HepG2 (cell line): ENCODE results near the gene TAMM41. TPM values are rescaled to one million over a fixed set of nuclear protein-coding genes. Genes with fewer than 3 reads are reported as not detected.

Experiments
- AHDC1 ChIP-seq: sonication (generic); formaldehyde crosslinking; IDR thresholded peaks from 2 replicates; pipeline ENCODE4 v1.5.1; 2020; ENCODE audit warnings: mild to moderate bottlenecking, missing genetic modification reagents, borderline replicate concordance
- ELF4 ChIP-seq: sonication (generic); formaldehyde crosslinking; IDR thresholded peaks from 2 replicates; pipeline ENCODE4 v1.5.0; 2020; ENCODE audit warnings: missing genetic modification reagents, mild to moderate bottlenecking, moderate library complexity, borderline replicate concordance
- EZH2 ChIP-seq: conservative IDR thresholded peaks from 2 replicates; pipeline ENCODE4 v1.6.1; 2012; ENCODE audit warnings: mild to moderate bottlenecking, low read depth, low read length, moderate library complexity
- NONO ChIP-seq, 2 experiments: fragments of 450-650 bp in 1 of 2; sonication (generic) in 1 of 2; formaldehyde crosslinking in 1 of 2; IDR thresholded peaks in 1 of 2; conservative IDR thresholded peaks in 1 of 2; 2 replicates each; pipeline versions ENCODE4 v1.6.1 to v1.8.0; 2017 to 2022; ENCODE audit warnings: mild to moderate bottlenecking in 1 of 2, missing genetic modification reagents in 1 of 2, moderate library complexity in 1 of 2
- NR2F6 ChIP-seq, 2 experiments: IDR thresholded peaks; 2 replicates each; pipeline ENCODE4 v1.6.1; 2016; ENCODE audit warnings: antibody characterized with exemption in 1 of 2, mild to moderate bottlenecking in 1 of 2
- PHF21A ChIP-seq: sonication (generic); formaldehyde crosslinking; IDR thresholded peaks from 2 replicates; pipeline ENCODE4 v1.5.0; 2020; ENCODE audit warnings: mild to moderate bottlenecking, missing genetic modification reagents
- RBM39 ChIP-seq: fragments of 200-400 bp; formaldehyde crosslinking; IDR thresholded peaks from one replicate; pipeline ENCODE4 v1.6.1; 2018; ENCODE audit warnings: antibody characterized with exemption, mild to moderate bottlenecking, low read depth, low read length; ENCODE audit not compliant: poor library complexity, severe bottlenecking
- SOX13 ChIP-seq, 3 experiments: fragments of 450-650 bp in 1 of 3; sonication (generic) in 1 of 3; formaldehyde crosslinking in 1 of 3; IDR thresholded peaks in 2 of 3; conservative IDR thresholded peaks in 1 of 3; 2 replicates each; pipeline versions ENCODE4 v1.5.0 to v1.6.1; 2016 to 2020; ENCODE audit warnings: antibody characterized with exemption in 1 of 3, mild to moderate bottlenecking in 1 of 3, missing compliant biosample characterization in 1 of 3, missing genetic modification reagents in 1 of 3, moderate library complexity in 1 of 3
- SPEN ChIP-seq: sonication (generic); formaldehyde crosslinking; IDR thresholded peaks from 2 replicates; pipeline ENCODE4 v1.5.1; 2020; ENCODE audit warnings: low read depth, mild to moderate bottlenecking, missing genetic modification reagents
- TERF1 ChIP-seq: sonication (generic); formaldehyde crosslinking; IDR thresholded peaks from 2 replicates; pipeline ENCODE4 v1.8.0; 2022; ENCODE audit warnings: mild to moderate bottlenecking, missing genetic modification reagents, moderate library complexity
- ZBTB39 ChIP-seq: sonication (generic); formaldehyde crosslinking; IDR thresholded peaks from 2 replicates; pipeline ENCODE4 v1.5.0; 2020; ENCODE audit warnings: missing genetic modification reagents
- ZNF513 ChIP-seq: sonication (generic); formaldehyde crosslinking; conservative IDR thresholded peaks from 2 replicates; pipeline ENCODE4 v1.5.0; 2020; ENCODE audit warnings: missing genetic modification reagents
- ZNF547 ChIP-seq: sonication (generic); formaldehyde crosslinking; IDR thresholded peaks from 2 replicates; pipeline ENCODE4 v1.5.1; 2020; ENCODE audit warnings: mild to moderate bottlenecking, missing genetic modification reagents
- ZNF577 ChIP-seq: sonication (generic); formaldehyde crosslinking; IDR thresholded peaks from 2 replicates; pipeline ENCODE4 v1.4.0; 2020; ENCODE audit warnings: mild to moderate bottlenecking, low read depth, missing genetic modification reagents, borderline replicate concordance
- ZNF772 ChIP-seq: sonication (generic); formaldehyde crosslinking; IDR thresholded peaks from 2 replicates; pipeline ENCODE4 v1.5.0; 2020; ENCODE audit warnings: mild to moderate bottlenecking, missing genetic modification reagents
- polyA plus RNA-seq, 8 experiments: library from polyadenylated mRNA; depleted of rRNA in 3 of 8; stranded (reverse) in 7 of 8; unstranded in 1 of 8; fragments of >200 nt; fragmentation: Illumina TruSeq in 4 of 8; extraction: Trizol in 4 of 8; gene quantifications; 2 replicates each; pipeline versions ENCODE4 v1.2.1 to v1.2.3, GENCODE V29; 2011 to 2016; ENCODE audit warnings: low read depth in 4 of 8, missing spikeins in 1 of 8, mixed read lengths in 1 of 8; ENCODE audit not compliant: insufficient read depth in 1 of 8
- total RNA-seq, 5 experiments: library from RNA; depleted of rRNA; stranded (reverse); fragments of >200 nt; fragmentation: Illumina TruSeq; extraction: Trizol; gene quantifications; 2 replicates each; pipeline ENCODE4 v1.2.3, GENCODE V29; 2016; ENCODE audit warnings: low read depth in 1 of 5

Gene TAMM41
- total and polyA plus RNA-seq, 2 of the 13 experiments (the other 11 are each of a cell fraction or from before 2014, with no cell fraction given) = 9.9 to 12.2 TPM

- no peak for TF ChIP-seq ZBTB39 (CRISPR knock-in tag)
- TF ChIP-seq TERF1 (CRISPR knock-in tag) = no peak
- peak; percentile 66; the same call in 1 of the 2 replicates for TF ChIP-seq ZNF772
- no peak for TF ChIP-seq ZNF513
- TF ChIP-seq NONO (IDR thresholded peaks at IDR 0.05) = no peak
- peak; percentile 96 for TF ChIP-seq NONO (CRISPR knock-in tag; conservative IDR thresholded peaks at IDR 0.05)
- 0 out of 2 replicates have a peak, but pooled peaks have one; percentile 9 for TF ChIP-seq SOX13 (IDR thresholded peaks at IDR 0.05)
- peak in 1 of 2 experiments; percentile 68; a peak in 2 of 4 replicates for TF ChIP-seq SOX13 (CRISPR knock-in tag; conservative IDR thresholded peaks at IDR 0.05 in 1 of 2, IDR thresholded peaks at IDR 0.05 in 1 of 2)
- TF ChIP-seq PHF21A (CRISPR knock-in tag) = peak; percentile 43; the same call in 1 of the 2 replicates
- TF ChIP-seq EZH2 = no peak
- no peak for TF ChIP-seq RBM39
- peak; percentile 82; the same call in 1 of the 2 replicates for TF ChIP-seq ZNF547 (CRISPR knock-in tag)
- TF ChIP-seq ZNF577 (CRISPR knock-in tag) = no peak
- TF ChIP-seq ELF4 (CRISPR knock-in tag) = peak; percentile 53; the same call in 1 of the 2 replicates
- no peak for TF ChIP-seq AHDC1 (CRISPR knock-in tag)
- no peak for TF ChIP-seq NR2F6 (IDR thresholded peaks at IDR 0.05)
- TF ChIP-seq NR2F6 (CRISPR knock-in tag; IDR thresholded peaks at IDR 0.05) = no peak
- TF ChIP-seq SPEN (CRISPR knock-in tag) = peak; percentile 99
Measured at GRCh38 chr3:11846281-11847266, at the start of gene TAMM41 (continued).
